ENCODE data around the gene CRADD. TPM values are rescaled to one million over a fixed set of nuclear protein-coding genes. Genes with fewer than 3 reads are reported as not detected.

Gene CRADD
- total RNA-seq, 4 donors from 2014 or later: 43.7 to 76.1 (median 51.0) TPM

DNA sequence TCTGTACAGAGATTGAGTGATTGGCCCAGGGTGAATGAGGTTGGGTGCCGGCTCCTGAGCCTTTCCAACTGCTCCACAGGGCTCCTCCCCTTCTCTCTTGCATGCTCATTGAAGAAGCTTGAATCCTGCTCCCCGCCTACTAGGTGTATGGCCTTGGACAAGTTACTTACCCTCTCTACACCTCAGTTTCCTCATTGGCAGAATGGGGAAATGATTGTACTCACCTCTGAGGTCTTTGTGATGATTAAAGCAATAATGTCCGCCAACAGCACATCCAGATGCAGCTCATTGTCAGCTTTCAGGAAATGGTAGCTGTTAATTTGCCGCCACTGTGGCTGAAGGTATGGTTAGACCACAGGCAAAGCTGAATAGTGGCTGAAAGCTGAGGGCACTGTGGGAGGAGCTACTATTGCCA, 174.1 kb downstream of the CRADD start:
- intact Hi-C loops (cut with DNase I): no loop called here
- no peaks in the 10 kb centered on the region for H3K9me3 ChIP-seq
- no peak for DNase-seq
- H3K4me1 ChIP-seq: peaks cover 0 to 16% of the 10 kb centered on the region in 2 donors
- WGBS, 2 donors: 87 to 93% methylated on average over 4 of the region's 4 CpGs
- H3K27ac ChIP-seq: no peak overlapping the region
- H3K4me3 ChIP-seq (replicated peaks in 1 of 3): no peak overlapping the region
- H3K36me3 ChIP-seq: no peaks in the 10 kb centered on the region
- H3K27me3 ChIP-seq: no peaks in the 10 kb centered on the region
- TF ChIP-seq, protein P1, sequence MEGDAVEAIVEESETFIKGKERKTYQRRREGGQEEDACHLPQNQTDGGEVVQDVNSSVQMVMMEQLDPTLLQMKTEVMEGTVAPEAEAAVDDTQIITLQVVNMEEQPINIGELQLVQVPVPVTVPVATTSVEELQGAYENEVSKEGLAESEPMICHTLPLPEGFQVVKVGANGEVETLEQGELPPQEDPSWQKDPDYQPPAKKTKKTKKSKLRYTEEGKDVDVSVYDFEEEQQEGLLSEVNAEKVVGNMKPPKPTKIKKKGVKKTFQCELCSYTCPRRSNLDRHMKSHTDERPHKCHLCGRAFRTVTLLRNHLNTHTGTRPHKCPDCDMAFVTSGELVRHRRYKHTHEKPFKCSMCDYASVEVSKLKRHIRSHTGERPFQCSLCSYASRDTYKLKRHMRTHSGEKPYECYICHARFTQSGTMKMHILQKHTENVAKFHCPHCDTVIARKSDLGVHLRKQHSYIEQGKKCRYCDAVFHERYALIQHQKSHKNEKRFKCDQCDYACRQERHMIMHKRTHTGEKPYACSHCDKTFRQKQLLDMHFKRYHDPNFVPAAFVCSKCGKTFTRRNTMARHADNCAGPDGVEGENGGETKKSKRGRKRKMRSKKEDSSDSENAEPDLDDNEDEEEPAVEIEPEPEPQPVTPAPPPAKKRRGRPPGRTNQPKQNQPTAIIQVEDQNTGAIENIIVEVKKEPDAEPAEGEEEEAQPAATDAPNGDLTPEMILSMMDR (IDR thresholded peaks at IDR 0.05): no peak
- no peak for TF ChIP-seq POLR2A (IDR thresholded peaks at IDR 0.05)

DNA sequence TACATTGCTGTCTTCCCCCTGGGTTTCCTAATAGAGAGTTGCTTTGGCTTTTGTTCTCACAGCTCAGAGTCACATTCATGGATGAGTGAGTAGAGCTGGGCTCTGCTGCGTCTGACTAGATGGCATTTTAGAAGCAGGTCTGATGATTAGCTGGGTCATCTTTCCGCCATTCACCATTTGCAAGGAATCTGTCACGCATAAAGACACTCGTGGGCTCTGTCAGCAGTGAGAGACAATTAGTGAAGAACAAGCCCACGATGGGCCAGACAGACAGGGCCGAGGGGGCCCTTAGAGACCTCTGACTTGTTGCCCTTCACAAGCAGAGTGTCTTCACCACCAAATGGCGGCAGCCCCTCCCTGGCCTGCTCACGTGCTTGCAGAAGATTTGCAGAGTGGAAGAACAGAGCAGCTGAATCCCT, 175.0 kb downstream of the CRADD start:
- intact Hi-C loops (cut with DNase I): no loop called here
- TF ChIP-seq, protein P1 (IDR thresholded peaks at IDR 0.05): no peak
- TF ChIP-seq POLR2A (IDR thresholded peaks at IDR 0.05): no peak
- H3K27me3 ChIP-seq: no peaks in the 10 kb centered on the region
- H3K27ac ChIP-seq: peak overlapping the region; percentile 59 to 70 (median 68)
- no peaks in the 10 kb centered on the region for H3K36me3 ChIP-seq
- no peaks in the 10 kb centered on the region for H3K9me3 ChIP-seq
- WGBS, 2 donors: 53 to 61% methylated on average over 8 of the region's 8 CpGs
- DNase-seq: peak; percentile 57 to 65
- H3K4me3 ChIP-seq (replicated peaks in 1 of 3): no peak overlapping the region
- peaks cover 0 to 16% of the 10 kb centered on the region in 2 donors for H3K4me1 ChIP-seq

DNA sequence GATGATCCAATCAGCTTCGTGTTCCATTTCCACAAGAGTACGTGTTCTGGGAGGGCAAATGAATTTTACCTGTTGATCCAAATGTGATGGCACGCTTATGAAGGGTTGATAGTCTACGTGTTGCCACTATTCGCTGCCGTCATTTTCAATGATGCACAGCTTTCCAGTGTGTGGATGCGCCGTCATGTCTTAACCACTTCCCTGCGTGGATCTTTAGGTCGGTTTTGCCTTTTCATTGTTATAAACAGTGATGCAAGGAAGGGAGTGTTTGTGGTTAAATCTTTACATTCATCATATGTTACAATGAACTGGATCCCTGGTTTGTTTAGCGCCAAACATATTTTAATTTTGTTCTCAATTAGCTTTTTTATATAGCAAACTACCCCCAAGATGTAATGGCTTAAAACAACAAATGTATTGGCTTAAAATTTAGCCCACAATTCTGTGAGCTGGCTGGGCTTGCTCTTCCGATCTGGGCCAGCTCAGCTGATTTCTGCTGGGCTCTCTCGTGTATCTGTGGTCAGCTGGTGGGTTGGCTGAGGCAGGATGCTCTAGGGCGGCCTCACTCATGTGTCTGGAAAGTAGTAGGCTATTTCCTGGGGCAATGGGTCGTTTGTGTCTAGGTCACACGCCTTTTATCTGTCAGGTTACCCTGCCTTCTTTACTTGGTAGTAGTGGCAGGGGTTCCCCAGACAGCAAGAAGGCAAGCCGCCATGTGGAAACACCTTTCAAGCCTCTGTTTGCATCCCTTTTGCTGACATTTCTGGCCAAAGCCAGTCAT, 176.7 kb downstream of the CRADD start:
- no peak for DNase-seq

DNA sequence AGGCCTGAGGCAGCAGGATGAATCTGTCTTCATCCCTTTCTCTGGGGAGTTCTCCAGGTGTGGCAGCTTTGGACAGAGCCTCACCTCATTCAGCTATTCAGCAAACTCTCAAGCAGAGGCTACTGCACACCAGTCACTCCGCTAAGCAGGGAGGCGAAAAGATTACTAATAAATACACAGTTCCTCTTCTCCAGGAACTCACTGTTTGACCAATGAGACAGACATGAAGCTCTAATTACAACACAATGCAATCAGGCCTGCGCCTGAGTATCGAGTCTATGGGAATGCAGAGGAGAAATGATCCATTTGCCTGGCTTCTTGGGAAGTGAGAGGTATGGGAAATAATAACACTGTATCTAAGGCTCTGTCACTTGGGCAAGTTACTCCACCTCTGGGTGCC, 178.1 kb downstream of the CRADD start:
- intact Hi-C loops (cut with DNase I): no loop called here
- DNase-seq: no peak
- Histone ChIP-seq H3K4me1 (peaks cover 0 to 16% of the 10 kb centered on the region in 2 donors), H3K27ac (no peak overlapping the region), H3K27me3 (no peaks in the 10 kb centered on the region), H3K9me3 (no peaks in the 10 kb centered on the region), H3K4me3 (replicated peaks in 1 of 3) (no peak overlapping the region), H3K36me3 (no peaks in the 10 kb centered on the region)
- TF ChIP-seq, protein P1 (IDR thresholded peaks at IDR 0.05): no peak
- no peak for TF ChIP-seq POLR2A (IDR thresholded peaks at IDR 0.05)
- 97 to 99% methylated on average over 4 of the region's 4 CpGs for WGBS, 2 donors

More for the DNA sequence above, 176.7 kb downstream of the CRADD start:
- 85 to 87% methylated on average over 17 of the region's 17 CpGs for WGBS, 2 donors
- Histone ChIP-seq H3K27ac (no peak overlapping the region), H3K4me1 (peaks cover 0 to 16% of the 10 kb centered on the region in 2 donors), H3K9me3 (no peaks in the 10 kb centered on the region), H3K36me3 (no peaks in the 10 kb centered on the region), H3K4me3 (replicated peaks in 1 of 3) (no peak overlapping the region), H3K27me3 (no peaks in the 10 kb centered on the region)
- intact Hi-C loops (cut with DNase I): no loop called here
- no peak for TF ChIP-seq POLR2A (IDR thresholded peaks at IDR 0.05)
- TF ChIP-seq, protein P1 (IDR thresholded peaks at IDR 0.05): no peak

DNA sequence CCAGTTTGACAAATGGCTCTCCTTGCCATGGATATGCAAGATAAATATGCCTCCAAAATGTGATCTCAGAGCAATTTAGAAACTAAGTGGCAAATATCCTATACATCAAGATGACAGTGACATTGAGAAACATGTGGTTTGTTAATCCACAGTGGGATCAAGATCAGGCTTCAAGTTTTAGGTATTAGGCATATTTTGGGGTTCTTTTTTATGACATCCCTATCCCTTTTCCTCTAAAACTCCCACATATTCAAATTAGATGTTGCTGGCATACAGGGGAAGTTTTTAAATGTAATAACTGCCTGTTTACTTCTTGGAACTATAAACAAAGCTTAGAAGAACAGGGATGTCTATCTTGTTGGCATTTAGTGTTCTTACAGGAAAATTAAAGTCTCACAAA, 179.4 kb downstream of the CRADD start:
- H3K36me3 ChIP-seq: no peaks in the 10 kb centered on the region
- no peaks in the 10 kb centered on the region for H3K9me3 ChIP-seq
- H3K27ac ChIP-seq: no peak overlapping the region
- no peaks in the 10 kb centered on the region for H3K27me3 ChIP-seq
- peaks cover 0 to 10% of the 10 kb centered on the region in 2 donors for H3K4me1 ChIP-seq
- no peak overlapping the region for H3K4me3 ChIP-seq (replicated peaks in 1 of 3)
- intact Hi-C loops (cut with DNase I): no loop called here
- DNase-seq: no peak
- no peak for TF ChIP-seq POLR2A (IDR thresholded peaks at IDR 0.05)
- TF ChIP-seq, protein P1 (IDR thresholded peaks at IDR 0.05): no peak

Data from thyroid gland (tissue), 4 donors.